ENCODE data around the gene FBXL5.

DNA sequence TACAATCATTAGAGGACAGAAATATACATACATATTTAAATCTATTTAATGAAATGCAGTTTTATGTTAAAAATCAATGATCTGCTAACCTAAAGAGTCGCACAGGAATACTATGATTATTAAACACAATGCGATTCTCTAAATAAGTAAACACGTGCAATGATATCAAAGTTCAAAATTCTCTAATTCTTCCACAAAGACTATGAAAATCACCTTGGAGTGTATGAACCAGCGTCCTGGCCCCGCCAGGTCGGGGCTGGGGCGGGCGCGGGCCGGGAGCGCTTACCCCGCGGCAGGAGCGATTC, 25.9 kb upstream of the FBXL5 start:
- TF ChIP-seq, protein P1, sequence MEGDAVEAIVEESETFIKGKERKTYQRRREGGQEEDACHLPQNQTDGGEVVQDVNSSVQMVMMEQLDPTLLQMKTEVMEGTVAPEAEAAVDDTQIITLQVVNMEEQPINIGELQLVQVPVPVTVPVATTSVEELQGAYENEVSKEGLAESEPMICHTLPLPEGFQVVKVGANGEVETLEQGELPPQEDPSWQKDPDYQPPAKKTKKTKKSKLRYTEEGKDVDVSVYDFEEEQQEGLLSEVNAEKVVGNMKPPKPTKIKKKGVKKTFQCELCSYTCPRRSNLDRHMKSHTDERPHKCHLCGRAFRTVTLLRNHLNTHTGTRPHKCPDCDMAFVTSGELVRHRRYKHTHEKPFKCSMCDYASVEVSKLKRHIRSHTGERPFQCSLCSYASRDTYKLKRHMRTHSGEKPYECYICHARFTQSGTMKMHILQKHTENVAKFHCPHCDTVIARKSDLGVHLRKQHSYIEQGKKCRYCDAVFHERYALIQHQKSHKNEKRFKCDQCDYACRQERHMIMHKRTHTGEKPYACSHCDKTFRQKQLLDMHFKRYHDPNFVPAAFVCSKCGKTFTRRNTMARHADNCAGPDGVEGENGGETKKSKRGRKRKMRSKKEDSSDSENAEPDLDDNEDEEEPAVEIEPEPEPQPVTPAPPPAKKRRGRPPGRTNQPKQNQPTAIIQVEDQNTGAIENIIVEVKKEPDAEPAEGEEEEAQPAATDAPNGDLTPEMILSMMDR (IDR thresholded peaks at IDR 0.05; ENCODE audit: low read depth, low read length, missing input control): no peak
- TF ChIP-seq RAD21 (IDR thresholded peaks at IDR 0.05) (no peak), YY1 (IDR thresholded peaks at IDR 0.05) (no peak), TAF1 (conservative IDR thresholded peaks at IDR 0.05) (no peak), EGR1 (IDR thresholded peaks at IDR 0.05; ENCODE audit: low read depth in 2 of 2) (no peak), FOXA1 (IDR thresholded peaks at IDR 0.05) (no peak), RXRA (IDR thresholded peaks at IDR 0.05) (no peak), JUND (IDR thresholded peaks at IDR 0.05) (no peak)
- TF ChIP-seq, protein P2, sequence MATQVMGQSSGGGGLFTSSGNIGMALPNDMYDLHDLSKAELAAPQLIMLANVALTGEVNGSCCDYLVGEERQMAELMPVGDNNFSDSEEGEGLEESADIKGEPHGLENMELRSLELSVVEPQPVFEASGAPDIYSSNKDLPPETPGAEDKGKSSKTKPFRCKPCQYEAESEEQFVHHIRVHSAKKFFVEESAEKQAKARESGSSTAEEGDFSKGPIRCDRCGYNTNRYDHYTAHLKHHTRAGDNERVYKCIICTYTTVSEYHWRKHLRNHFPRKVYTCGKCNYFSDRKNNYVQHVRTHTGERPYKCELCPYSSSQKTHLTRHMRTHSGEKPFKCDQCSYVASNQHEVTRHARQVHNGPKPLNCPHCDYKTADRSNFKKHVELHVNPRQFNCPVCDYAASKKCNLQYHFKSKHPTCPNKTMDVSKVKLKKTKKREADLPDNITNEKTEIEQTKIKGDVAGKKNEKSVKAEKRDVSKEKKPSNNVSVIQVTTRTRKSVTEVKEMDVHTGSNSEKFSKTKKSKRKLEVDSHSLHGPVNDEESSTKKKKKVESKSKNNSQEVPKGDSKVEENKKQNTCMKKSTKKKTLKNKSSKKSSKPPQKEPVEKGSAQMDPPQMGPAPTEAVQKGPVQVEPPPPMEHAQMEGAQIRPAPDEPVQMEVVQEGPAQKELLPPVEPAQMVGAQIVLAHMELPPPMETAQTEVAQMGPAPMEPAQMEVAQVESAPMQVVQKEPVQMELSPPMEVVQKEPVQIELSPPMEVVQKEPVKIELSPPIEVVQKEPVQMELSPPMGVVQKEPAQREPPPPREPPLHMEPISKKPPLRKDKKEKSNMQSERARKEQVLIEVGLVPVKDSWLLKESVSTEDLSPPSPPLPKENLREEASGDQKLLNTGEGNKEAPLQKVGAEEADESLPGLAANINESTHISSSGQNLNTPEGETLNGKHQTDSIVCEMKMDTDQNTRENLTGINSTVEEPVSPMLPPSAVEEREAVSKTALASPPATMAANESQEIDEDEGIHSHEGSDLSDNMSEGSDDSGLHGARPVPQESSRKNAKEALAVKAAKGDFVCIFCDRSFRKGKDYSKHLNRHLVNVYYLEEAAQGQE (IDR thresholded peaks at IDR 0.05): no peak
- TF ChIP-seq, protein P3, sequence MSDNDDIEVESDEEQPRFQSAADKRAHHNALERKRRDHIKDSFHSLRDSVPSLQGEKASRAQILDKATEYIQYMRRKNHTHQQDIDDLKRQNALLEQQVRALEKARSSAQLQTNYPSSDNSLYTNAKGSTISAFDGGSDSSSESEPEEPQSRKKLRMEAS (IDR thresholded peaks at IDR 0.05): no peak

Measured in liver (tissue), 3 donors.